Measurements from ENCODE around the gene JAG2. TPM values are rescaled to one million over a fixed set of nuclear protein-coding genes. Genes with fewer than 3 reads are reported as not detected.

The JAG2 gene
- total and polyA plus RNA-seq, 3 donors from 2014 or later: 12.9 to 21.3 (median 20.4) TPM

DNA sequence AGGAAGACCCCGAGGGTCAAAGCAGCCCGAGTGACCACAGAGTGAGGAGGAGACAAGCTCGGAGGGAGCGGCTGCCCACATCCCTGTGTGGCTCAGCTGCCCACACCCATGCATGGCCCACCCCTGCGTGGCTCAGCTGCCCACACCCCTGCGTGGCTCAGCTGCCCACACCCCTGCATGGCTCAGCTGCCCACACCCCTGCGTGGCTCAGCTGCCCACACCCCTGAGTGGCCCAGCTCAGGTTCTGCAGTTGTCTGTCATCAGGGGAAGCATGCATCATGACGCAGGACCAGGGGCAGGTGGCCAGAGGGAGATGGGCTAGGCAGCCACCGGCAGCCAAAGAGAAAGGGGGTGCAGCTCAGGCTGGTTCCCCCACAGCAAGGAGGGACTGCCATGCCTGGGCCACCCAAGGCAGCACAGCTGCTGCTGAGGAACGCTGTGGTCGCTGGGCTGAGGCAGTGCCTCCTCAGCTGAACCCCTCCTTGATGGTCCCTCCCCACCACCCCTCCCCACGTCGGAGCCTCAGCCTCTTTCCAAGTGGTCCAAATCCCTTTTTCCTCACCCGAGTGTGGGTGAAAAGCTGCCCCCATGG, 45.8 kb upstream of the JAG2 start:
- H3K4me3 ChIP-seq: no peak overlapping the region
- WGBS, 2 donors: 88 to 97% methylated on average over 6 to 14 of the region's 14 CpGs
- H3K27ac ChIP-seq: no peak overlapping the region
- H3K27me3 ChIP-seq: no peaks in the 10 kb centered on the region
- no peak for TF ChIP-seq POLR2A (IDR thresholded peaks at IDR 0.05)
- TF ChIP-seq, protein P1, sequence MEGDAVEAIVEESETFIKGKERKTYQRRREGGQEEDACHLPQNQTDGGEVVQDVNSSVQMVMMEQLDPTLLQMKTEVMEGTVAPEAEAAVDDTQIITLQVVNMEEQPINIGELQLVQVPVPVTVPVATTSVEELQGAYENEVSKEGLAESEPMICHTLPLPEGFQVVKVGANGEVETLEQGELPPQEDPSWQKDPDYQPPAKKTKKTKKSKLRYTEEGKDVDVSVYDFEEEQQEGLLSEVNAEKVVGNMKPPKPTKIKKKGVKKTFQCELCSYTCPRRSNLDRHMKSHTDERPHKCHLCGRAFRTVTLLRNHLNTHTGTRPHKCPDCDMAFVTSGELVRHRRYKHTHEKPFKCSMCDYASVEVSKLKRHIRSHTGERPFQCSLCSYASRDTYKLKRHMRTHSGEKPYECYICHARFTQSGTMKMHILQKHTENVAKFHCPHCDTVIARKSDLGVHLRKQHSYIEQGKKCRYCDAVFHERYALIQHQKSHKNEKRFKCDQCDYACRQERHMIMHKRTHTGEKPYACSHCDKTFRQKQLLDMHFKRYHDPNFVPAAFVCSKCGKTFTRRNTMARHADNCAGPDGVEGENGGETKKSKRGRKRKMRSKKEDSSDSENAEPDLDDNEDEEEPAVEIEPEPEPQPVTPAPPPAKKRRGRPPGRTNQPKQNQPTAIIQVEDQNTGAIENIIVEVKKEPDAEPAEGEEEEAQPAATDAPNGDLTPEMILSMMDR (IDR thresholded peaks at IDR 0.05): no peak
- H3K36me3 ChIP-seq (ENCODE audit: low read depth, missing control alignments): no peaks in the 10 kb centered on the region
- no peaks in the 10 kb centered on the region for H3K9me3 ChIP-seq
- H3K4me1 ChIP-seq: no peaks in the 10 kb centered on the region
- no peak for DNase-seq
- intact Hi-C loops (cut with DNase I; ENCODE audit: low total_unique reads): no loop called here

- Histone ChIP-seq H3K36me3 (ENCODE audit: low read depth, missing control alignments) (no peaks in the 10 kb centered on the region), H3K4me1 (no peaks in the 10 kb centered on the region), H3K9me3 (no peaks in the 10 kb centered on the region), H3K27me3 (no peaks in the 10 kb centered on the region), H3K4me3 (no peak overlapping the region), H3K27ac (no peak overlapping the region)
- WGBS, 2 donors: 67 to 81% methylated on average over 8 to 10 of the region's 10 CpGs
- intact Hi-C loops (cut with DNase I; ENCODE audit: low total_unique reads): no loop called here
- DNase-seq: no peak
- TF ChIP-seq, protein P1 (IDR thresholded peaks at IDR 0.05): no peak
Measured at GRCh38 chr14:105213361-105213760, 44.8 kb upstream of the JAG2 start.

- no peak overlapping the region for H3K27ac ChIP-seq
- no peaks in the 10 kb centered on the region for H3K27me3 ChIP-seq
- DNase-seq: no peak
- TF ChIP-seq POLR2A (IDR thresholded peaks at IDR 0.05): no peak
- TF ChIP-seq, protein P1 (IDR thresholded peaks at IDR 0.05): no peak
- H3K36me3 ChIP-seq (ENCODE audit: low read depth, missing control alignments): no peaks in the 10 kb centered on the region
- WGBS, 2 donors: 91% methylated on average over 18 of the region's 18 CpGs; no CpG with 5 or more reads in 1 of the 2 donors
- no peaks in the 10 kb centered on the region for H3K4me1 ChIP-seq
- no peaks in the 10 kb centered on the region for H3K9me3 ChIP-seq
- no peak overlapping the region for H3K4me3 ChIP-seq
- intact Hi-C loops (cut with DNase I; ENCODE audit: low total_unique reads): no loop called here
Measured at GRCh38 chr14:105212541-105213300, 44.1 kb upstream of the JAG2 start.

- H3K27ac ChIP-seq: no peak overlapping the region
- no peak for TF ChIP-seq POLR2A (IDR thresholded peaks at IDR 0.05)
- TF ChIP-seq, protein P1 (IDR thresholded peaks at IDR 0.05): no peak
- WGBS, 2 donors: 80 to 91% methylated on average over 4 to 9 of the region's 9 CpGs
- H3K4me1 ChIP-seq: no peaks in the 10 kb centered on the region
- no peaks in the 10 kb centered on the region for H3K36me3 ChIP-seq (ENCODE audit: low read depth, missing control alignments)
- H3K9me3 ChIP-seq: no peaks in the 10 kb centered on the region
- DNase-seq: no peak
- H3K27me3 ChIP-seq: no peaks in the 10 kb centered on the region
- H3K4me3 ChIP-seq: no peak overlapping the region
- intact Hi-C loops (cut with DNase I; ENCODE audit: low total_unique reads): no loop called here
Measured at GRCh38 chr14:105211758-105212089, 43.1 kb upstream of the JAG2 start.

Data from testis (tissue), 3 donors.